Panc1 (cell line): Measurements from ENCODE around the gene SYNPR. TPM values are rescaled to one million over a fixed set of nuclear protein-coding genes. Genes with fewer than 3 reads are reported as not detected.

ENCODE experiments used
- ATAC-seq: fragments of 200-7000 bp; cut with Tn5 transposase; 2 replicates; pipeline ENCODE4 v1.9.1; 2020; ENCODE audit warnings: mild to moderate bottlenecking, moderate library complexity
- Bru-seq: library from RNA; stranded (reverse); fragments of 400-500 nt; gene quantifications from one replicate; lab custom pipeline; 2021; lab: Mats Ljungman, UMichigan
- BruChase-seq, 2 experiments: library from RNA; stranded (reverse); fragments of 400-500 nt; gene quantifications; one replicate each; lab custom pipeline; 2021; lab: Mats Ljungman, UMichigan
- BruUV-seq: library from RNA; stranded (reverse); fragments of 400-500 nt; replicated peaks from 2 replicates; lab custom pipeline; 2021; lab: Mats Ljungman, UMichigan
- CTCF ChIA-PET: fragments of 300-600 bp; sonication (Branson Sonifier 250); formaldehyde crosslinking; loops from one replicate; lab custom pipeline; 2022; ENCODE audit warnings: antibody characterized with exemption; lab: Charles Lee
- POLR2A ChIA-PET: fragments of 300-600 bp; sonication (Branson Sonifier 250); formaldehyde crosslinking; loops from one replicate; lab custom pipeline; 2022; ENCODE audit warnings: antibody characterized with exemption; lab: Charles Lee
- DNase-seq: peaks from one replicate; pipeline ENCODE4 v3.0.0-alpha.2; 2010; ENCODE audit warnings: low read depth, low spot score
- H3K27ac ChIP-seq: 2 replicates; pipeline ENCODE4 v1.5.1; 2011; ENCODE audit warnings: mild to moderate bottlenecking, low read length, inconsistent platforms
- H3K27me3 ChIP-seq: fragments of 200-500 bp; sonication (Bioruptor generic); 2 replicates; pipeline ENCODE4 v1.6.0; 2014; ENCODE audit warnings: low read length, inconsistent platforms; ENCODE audit not compliant: control insufficient read depth, insufficient read depth
- H3K36me3 ChIP-seq: fragments of 200-500 bp; sonication (Bioruptor generic); 2 replicates; pipeline ENCODE4 v1.5.1; 2014; ENCODE audit warnings: inconsistent platforms, mild to moderate bottlenecking, low read length, moderate library complexity; ENCODE audit not compliant: control insufficient read depth, insufficient read depth
- H3K4me1 ChIP-seq: 2 replicates; pipeline ENCODE4 v1.5.1; 2011; ENCODE audit warnings: inconsistent platforms, mild to moderate bottlenecking, low read length, moderate library complexity; ENCODE audit not compliant: control insufficient read depth, insufficient read depth
- H3K4me3 ChIP-seq, 2 experiments: 2 replicates each; pipeline ENCODE4 v1.5.1; 2011 to 2012; ENCODE audit warnings: low read depth in 2 of 2, low read length in 2 of 2, mild to moderate bottlenecking in 2 of 2, inconsistent platforms in 1 of 2, moderate library complexity in 1 of 2
- H3K9me3 ChIP-seq: fragments of 200-500 bp; sonication (Bioruptor generic); 2 replicates; pipeline ENCODE4 v1.5.1; 2014; ENCODE audit warnings: low read depth, mild to moderate bottlenecking, inconsistent platforms, low read length, moderate library complexity; ENCODE audit not compliant: control insufficient read depth, insufficient read depth
- POLR2AphosphoS5 ChIP-seq: IDR thresholded peaks from 2 replicates; pipeline ENCODE4 v1.6.1; 2012; ENCODE audit warnings: mild to moderate bottlenecking, low read depth, low read length, moderate library complexity
- SIN3A ChIP-seq: IDR thresholded peaks from 2 replicates; pipeline ENCODE4 v1.6.1; 2012; ENCODE audit warnings: low read depth, mild to moderate bottlenecking, low read length, moderate library complexity, borderline replicate concordance; ENCODE audit not compliant: insufficient read depth
- TCF7L2 ChIP-seq: IDR thresholded peaks from 2 replicates; pipeline ENCODE4 v1.6.1; 2011; ENCODE audit warnings: mild to moderate bottlenecking, low read depth, low read length, inconsistent platforms
- in situ Hi-C: cut with HindIII; loops from 2 replicates; pipeline ENCODE4 v1.10.0; 2016; ENCODE audit warnings: low sequenced_read_pairs, low pct_unique_long_range_greater_than_20kb
- intact Hi-C: fragments of 100-400 bp; cut with micrococcal nuclease; formaldehyde crosslinking; loops from one replicate; pipeline ENCODE4 v1.10.0; 2022; ENCODE audit not compliant: unreplicated experiment
- long read RNA-seq: library from polyadenylated mRNA; unstranded; transcript quantifications from one replicate; pipeline ENCODE4 v2.0.0, GENCODE V29; 2021; ENCODE audit not compliant: unreplicated experiment
- polyA plus RNA-seq: library from polyadenylated mRNA; unstranded; fragments of >200 nt; gene quantifications from one replicate; pipeline ENCODE4 v1.2.1, GENCODE V29; 2012; ENCODE audit warnings: missing spikeins; ENCODE audit not compliant: insufficient read length
- total RNA-seq: library from RNA; stranded (reverse); gene quantifications from one replicate; pipeline ENCODE4 v1.2.1, GENCODE V29; 2021; ENCODE audit not compliant: unreplicated experiment
- TF ChIP-seq, protein P1 (sequence below), 2 experiments: IDR thresholded peaks; 2 replicates each; pipeline ENCODE4 v1.6.1; 2011 to 2012; ENCODE audit warnings: low read depth in 2 of 2, control low read depth in 1 of 2, low read length in 1 of 2, mild to moderate bottlenecking in 1 of 2, moderate library complexity in 1 of 2; ENCODE audit not compliant: insufficient read depth in 1 of 2
- TF ChIP-seq, protein P2 (sequence below): fragments of 450-650 bp; IDR thresholded peaks from 2 replicates; pipeline ENCODE4 v1.5.1; 2017; ENCODE audit warnings: mild to moderate bottlenecking

The SYNPR gene
- total RNA-seq: not detected
- not detected for polyA plus RNA-seq
- Bru-seq, nascent RNA: not detected
- not detected for BruChase-seq, experiment 1, labeled RNA remaining after a 2-hour chase
- percentile 1 among the genes with signal in this experiment for BruChase-seq, experiment 2, labeled RNA remaining after a 6-hour chase
- long read RNA-seq: 0 reads

DNA sequence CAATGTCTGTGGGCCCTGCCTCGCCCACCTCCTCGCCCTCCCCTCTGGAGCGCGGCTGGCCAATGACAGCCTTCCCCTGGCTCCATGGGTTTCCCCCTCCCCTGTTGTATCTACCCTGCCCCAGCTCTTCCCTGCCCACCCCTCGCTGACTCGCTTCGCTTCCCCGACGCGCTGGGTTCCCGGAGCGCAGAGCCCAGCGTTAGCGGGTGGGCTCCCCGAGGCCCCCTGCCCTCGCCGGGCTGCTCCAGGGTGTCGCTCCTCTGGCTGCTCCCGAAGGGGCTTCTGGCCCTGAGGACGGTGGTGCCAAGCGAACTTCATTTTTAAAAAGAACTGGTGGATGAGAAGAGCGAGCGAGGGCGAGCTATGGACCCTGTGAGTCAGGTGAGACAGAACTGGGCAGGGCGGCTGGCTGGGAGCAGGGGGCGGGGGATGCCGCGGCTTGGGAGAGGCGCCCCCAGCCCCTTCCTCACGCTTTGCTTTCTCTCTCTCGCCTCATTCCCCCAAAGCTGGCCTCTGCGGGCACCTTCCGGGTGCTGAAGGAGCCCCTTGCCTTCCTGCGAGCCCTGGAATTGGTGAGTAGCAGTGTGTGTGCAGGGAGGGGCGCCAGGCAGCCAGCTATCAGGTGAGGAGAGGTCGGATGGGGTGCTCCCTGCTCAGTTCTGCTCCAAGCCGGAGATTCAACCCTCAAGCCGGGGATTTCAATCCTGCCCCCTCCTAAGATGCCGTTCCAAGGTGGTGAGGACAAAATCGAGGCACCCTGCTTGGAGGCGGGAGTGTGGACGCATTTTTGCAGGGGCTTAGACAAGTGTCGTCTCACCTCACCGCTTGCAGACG, at the start of gene SYNPR:
Gene SYNPR (plus strand): TSS at position 138 of the 834 bp plus-strand sequence.
- POLR2A ChIA-PET: no interaction called here
- H3K27ac ChIP-seq: no peak within 1 kb of the TSS
- intact Hi-C loops (no loop called here), in situ Hi-C loops (no loop called here)
- TF ChIP-seq, protein P1, sequence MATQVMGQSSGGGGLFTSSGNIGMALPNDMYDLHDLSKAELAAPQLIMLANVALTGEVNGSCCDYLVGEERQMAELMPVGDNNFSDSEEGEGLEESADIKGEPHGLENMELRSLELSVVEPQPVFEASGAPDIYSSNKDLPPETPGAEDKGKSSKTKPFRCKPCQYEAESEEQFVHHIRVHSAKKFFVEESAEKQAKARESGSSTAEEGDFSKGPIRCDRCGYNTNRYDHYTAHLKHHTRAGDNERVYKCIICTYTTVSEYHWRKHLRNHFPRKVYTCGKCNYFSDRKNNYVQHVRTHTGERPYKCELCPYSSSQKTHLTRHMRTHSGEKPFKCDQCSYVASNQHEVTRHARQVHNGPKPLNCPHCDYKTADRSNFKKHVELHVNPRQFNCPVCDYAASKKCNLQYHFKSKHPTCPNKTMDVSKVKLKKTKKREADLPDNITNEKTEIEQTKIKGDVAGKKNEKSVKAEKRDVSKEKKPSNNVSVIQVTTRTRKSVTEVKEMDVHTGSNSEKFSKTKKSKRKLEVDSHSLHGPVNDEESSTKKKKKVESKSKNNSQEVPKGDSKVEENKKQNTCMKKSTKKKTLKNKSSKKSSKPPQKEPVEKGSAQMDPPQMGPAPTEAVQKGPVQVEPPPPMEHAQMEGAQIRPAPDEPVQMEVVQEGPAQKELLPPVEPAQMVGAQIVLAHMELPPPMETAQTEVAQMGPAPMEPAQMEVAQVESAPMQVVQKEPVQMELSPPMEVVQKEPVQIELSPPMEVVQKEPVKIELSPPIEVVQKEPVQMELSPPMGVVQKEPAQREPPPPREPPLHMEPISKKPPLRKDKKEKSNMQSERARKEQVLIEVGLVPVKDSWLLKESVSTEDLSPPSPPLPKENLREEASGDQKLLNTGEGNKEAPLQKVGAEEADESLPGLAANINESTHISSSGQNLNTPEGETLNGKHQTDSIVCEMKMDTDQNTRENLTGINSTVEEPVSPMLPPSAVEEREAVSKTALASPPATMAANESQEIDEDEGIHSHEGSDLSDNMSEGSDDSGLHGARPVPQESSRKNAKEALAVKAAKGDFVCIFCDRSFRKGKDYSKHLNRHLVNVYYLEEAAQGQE (IDR thresholded peaks at IDR 0.05; ENCODE audit: insufficient read depth in 1 of 2, low read depth in 2 of 2, low read length in 1 of 2): no peak
- TF ChIP-seq SIN3A: no peak
- TF ChIP-seq TCF7L2: no peak
- TF ChIP-seq POLR2AphosphoS5: no peak
- TF ChIP-seq, protein P2, sequence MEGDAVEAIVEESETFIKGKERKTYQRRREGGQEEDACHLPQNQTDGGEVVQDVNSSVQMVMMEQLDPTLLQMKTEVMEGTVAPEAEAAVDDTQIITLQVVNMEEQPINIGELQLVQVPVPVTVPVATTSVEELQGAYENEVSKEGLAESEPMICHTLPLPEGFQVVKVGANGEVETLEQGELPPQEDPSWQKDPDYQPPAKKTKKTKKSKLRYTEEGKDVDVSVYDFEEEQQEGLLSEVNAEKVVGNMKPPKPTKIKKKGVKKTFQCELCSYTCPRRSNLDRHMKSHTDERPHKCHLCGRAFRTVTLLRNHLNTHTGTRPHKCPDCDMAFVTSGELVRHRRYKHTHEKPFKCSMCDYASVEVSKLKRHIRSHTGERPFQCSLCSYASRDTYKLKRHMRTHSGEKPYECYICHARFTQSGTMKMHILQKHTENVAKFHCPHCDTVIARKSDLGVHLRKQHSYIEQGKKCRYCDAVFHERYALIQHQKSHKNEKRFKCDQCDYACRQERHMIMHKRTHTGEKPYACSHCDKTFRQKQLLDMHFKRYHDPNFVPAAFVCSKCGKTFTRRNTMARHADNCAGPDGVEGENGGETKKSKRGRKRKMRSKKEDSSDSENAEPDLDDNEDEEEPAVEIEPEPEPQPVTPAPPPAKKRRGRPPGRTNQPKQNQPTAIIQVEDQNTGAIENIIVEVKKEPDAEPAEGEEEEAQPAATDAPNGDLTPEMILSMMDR: no peak
- BruUV-seq: no TSS peak
- no peaks in the 10 kb centered on the region for H3K36me3 ChIP-seq
- H3K4me3 ChIP-seq: no peak within 1 kb of the TSS
- H3K4me1 ChIP-seq: no peaks in the 10 kb centered on the region
- ATAC-seq: no peak
- H3K27me3 ChIP-seq: no peaks in the 10 kb centered on the region
- no peak for DNase-seq
- CTCF ChIA-PET: no interaction called here
- H3K9me3 ChIP-seq: no peaks in the 10 kb centered on the region

DNA sequence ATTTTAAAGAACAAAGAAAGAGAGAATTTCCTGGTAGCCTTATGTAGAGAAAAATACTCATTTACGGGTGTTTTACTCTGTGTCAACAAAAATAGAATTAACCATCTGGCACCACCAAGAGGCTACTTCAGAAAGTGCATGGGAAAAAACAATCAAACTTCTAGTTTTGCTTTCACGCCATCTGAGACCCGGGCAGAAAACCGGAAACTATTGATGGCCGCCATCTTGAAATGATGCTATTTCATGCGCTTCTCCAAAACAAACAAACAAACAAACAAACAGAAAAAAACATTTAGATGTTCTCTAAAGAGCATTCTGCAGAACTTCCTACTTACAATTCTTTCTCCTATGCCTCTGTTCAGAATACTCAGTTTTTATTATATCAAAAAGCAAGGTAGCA, 49.4 kb upstream of the SYNPR start:
- no peak for ATAC-seq
- Histone ChIP-seq H3K4me3 (no peak overlapping the region), H3K4me1 (no peaks in the 10 kb centered on the region), H3K27ac (no peak overlapping the region), H3K27me3 (no peaks in the 10 kb centered on the region), H3K36me3 (no peaks in the 10 kb centered on the region), H3K9me3 (no peaks in the 10 kb centered on the region)
- no TSS peak for BruUV-seq
- TF ChIP-seq, protein P1 (IDR thresholded peaks at IDR 0.05; ENCODE audit: insufficient read depth in 1 of 2, low read depth in 2 of 2, low read length in 1 of 2): no peak
- TF ChIP-seq, protein P2: peak; percentile 33; the same call in 1 of the 2 replicates
- POLR2A ChIA-PET: no interaction called here
- in situ Hi-C loops (no loop called here), intact Hi-C loops (no loop called here)
- peak; percentile 4 for DNase-seq
- CTCF ChIA-PET: no interaction called here
